Kasumi-1 (cell line): ENCODE data around the gene CUX1.
"Not testable (repeated sequence)": the region's sequence is repeated elsewhere in the genome, so short reads cannot be mapped to it uniquely, and the experiment has no call there.

Source experiments
- DNase-seq, 2 experiments: peaks; one replicate each; lab custom pipeline; 2025; lab: John Stamatoyannopoulos, UW

The CUX1 gene

DNA sequence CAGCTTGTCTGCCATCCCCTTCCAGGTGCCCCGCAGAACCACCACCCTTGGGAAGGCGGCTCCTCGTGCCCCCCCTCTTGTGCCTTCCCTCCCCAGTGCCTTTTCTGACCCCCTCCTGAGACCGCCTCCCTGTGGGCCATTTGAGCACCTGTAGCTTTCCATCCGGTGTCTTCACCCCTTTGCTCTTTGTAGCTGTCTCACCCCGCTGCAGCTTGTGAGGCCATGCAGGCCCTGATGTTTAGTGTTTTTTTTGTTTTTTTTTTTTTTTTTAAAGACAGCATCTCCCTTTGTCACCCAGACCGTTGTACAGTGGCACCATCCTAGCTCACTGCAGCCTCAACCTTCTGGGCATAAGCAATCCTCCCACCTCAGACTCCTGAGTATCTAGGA lies 52.5 kb downstream of the CUX1 start:
- no peak for DNase-seq

DNA sequence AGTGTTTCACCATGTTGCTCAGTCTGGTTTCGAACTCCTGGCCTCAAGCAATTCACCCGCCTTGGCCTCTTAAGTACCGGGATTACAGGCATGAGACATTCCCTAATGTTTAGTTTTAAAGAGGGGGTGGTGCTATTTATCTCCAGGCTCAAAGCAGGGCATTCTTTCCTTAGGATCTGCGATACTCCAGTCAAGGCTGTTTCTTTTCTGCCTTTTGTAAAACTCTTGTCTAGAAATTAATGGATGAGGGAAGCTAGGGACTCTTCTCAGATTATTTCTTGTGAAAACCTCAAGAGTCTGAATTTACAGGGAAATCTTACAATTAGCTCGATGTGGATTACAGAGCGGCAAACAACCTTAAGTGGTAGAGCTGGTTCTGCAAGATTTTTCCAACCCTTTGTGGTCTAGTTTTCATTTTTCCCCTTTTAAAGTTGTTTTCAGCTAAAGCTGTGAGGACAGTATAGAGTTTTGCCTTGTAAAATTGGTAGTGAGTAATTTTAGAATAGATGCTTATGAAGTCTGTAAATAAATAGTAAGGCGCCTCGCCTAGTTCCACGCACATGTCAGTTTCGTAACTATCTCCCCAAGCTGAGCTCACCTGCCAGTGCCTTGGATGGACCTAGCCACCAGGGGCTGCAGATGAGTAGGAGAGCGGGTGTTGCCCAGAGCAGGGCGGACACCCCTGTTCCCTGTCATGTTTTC lies 53.1 kb downstream of the CUX1 start:
- no peak for DNase-seq

DNA sequence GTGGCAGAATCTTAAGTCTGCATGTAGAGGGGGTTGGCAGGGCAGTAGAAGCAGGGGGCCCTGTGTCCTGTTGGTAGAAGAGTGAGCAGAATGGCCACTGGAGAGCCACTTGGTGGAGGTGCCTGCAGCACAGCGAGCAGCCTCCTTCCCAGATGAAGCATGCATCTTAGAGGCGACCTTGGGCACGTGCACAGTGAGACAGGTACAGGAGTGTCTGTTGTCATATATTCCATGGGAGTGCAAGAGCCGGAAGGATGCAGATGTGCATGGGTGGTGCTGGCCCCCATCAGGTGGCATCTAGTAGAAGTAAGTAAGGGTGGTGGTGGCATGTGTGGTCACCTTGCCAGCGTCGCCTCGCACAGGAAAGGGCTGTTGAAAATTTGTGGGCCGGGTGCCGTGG lies 53.9 kb downstream of the CUX1 start:
- no peak for DNase-seq

DNA sequence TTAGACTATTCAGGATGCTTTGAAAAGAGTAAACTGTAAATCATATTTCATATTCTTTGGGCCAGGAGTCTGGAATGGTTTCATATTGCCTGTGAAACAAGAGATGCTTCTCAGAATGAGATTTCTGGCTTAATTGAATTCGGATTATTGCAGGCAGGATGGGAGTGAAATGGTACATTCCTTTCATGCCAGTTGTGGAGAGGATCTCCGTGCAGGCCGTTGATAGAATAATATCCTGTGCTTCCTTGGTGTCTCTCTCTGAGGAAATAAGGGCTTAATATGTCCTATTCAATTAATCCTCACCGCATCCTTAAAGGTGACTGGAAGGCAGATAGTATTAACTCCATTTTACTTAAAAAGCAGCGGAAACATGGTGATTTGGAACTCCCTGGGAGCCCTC lies 56.6 kb downstream of the CUX1 start:
- no peak for DNase-seq

DNA sequence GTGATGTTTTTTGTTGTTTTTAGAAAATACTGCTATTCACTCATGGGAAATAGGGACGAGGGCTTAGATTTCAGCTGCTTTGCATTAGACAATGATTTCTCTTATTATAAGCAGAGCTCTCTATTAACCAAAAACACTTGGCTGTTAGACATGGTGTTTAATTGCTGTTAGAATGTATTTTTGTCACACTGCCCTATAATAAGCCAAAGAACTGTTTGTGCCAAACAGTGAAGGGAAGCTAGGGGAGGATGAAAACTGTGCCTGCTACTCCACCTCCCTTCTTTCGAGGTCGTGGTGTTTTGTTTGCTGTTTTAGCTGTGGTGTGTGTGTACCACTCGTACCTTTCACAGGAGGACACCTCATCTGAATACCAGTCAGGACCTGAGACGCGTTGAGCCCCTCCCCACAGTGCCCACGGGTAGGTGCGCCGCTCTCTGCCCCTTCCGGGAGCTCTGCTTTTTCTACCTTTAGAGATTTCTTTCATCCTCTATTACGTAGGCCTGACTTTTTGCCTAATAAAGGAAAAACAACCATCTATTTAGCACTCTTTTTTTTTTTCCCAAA lies 57.9 kb downstream of the CUX1 start:
- DNase-seq, result no peak

DNA sequence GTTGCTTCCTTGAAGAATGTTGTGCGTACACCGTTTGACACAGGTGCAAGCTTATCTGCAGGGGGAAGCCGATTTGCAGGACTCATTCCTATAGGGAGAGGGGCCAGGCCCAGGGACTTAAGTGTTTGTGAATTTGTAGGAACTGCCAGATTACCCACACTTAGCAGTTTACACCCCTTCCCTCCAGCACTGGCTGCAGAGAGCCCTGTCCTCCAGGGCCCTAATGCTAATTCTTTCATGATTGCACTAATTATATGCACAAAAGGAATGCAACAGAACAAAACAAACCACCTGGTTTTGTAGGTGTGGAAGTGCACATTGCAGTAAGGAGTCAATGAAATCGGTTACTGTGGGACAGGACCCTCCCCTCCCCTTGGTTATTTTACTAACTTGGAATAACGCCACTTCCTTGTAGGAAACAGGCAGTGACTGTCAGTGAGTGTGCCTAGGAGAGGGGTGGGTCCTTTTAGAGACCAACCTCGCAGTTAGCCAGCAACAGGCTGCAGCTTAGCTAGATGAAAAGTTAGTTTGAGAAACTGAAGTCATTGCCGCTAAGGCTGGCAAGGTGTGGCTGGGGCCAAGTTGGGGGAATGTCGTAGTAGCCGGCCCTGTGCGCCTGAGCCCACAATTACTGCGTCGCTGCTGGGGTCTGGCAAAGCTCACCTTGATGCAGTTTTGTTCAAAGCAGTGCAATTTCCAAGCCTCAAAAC lies 60.6 kb downstream of the CUX1 start:
- DNase-seq, result no peak

DNA sequence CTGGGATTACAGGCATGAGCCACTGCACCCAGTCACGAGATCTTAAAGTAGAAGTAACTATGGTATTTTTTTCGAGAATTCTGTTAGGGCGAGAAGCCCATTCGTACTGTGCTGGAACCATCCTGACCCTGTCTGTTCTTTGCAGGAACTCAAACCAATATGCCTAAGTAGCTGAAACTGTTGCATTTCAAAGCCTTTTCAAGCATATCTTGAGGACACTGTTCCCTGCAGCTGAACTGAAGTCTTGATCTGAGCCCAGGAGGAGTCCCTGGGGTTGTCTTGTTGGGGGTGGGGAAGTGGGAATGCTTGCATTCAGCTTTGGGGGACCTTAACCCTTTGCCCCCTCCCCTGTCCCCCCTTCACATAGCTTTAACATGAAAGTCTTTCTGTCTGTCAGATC lies 61.5 kb downstream of the CUX1 start:
- no peak for DNase-seq

DNA sequence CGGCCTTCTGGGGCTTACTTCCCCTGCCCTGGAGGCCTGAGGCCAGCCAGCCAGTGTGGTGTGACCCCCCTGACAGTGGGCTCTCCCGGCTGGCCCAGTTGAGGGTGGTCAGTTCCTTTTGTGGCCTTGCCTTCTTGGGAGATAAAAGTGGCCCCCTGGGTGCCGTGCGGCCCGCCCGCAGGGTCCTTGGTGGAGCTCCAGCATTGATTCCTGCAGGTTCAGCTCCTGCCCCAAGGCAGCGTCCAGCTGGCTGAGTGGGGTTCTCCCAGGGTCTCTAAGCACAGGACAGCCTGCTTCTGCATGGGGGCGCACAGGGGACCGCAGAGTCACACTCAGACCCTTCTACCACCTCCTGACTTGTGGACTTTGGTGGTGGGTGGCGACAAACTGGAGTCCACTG lies 62.1 kb downstream of the CUX1 start:
- DNase-seq, result no peak

DNA sequence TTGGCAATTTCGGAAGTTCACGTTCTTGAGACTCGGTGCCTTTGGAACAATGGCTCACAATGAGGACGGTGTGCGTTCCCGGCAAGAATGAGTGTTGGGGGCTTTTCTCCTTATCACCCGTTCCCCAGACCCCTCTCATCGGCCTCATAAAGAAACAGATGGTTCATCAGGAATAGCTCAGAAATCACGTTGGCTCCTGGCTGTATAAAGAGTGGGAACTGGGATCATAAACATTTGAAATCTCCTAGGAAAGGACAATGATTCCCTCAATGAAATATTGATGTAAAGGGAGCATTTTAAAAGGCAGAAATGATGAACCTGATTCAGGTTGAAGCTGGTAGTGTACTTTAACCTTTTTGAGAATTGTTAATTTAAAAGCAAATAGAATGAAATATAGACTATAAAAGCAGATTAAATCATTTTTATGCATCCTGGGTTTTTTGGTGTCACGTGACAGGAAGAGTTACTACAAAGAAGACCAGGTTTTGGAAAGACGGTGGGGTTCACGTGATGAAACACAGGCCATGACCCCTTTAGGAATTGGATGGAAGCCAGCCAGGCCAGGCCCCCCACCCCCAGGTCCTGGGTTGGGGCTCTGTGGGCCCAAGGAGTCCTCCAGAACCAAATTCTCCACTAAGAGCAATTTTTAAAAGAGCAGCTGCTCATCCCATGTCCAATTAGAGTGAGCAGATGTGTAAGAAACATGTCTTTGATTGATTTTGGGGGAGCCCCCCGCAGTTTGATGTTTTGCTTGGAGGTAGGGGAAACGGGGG lies 63.0 kb downstream of the CUX1 start:
- no peak for DNase-seq

DNA sequence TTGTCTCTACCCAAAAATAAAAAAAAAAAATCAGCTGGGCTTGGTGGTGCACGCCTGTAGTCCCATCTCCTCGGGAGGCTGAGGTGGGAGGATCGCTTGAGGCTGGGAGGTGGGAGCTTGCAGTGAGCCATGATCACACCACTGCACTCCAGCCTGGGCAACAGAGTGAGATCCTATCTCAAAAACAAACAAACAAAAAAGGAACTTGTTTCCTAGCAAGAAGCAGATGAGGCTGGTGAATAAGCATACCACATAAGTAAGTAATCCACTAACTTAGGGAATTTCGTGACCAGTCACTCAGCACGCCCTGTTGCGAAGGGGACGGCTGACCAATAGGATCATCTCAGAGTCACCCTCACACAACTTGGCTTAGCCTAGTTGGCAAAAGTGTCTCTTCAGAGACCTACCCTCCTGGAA lies 64.6 kb downstream of the CUX1 start:
- DNase-seq, result no peak

DNA sequence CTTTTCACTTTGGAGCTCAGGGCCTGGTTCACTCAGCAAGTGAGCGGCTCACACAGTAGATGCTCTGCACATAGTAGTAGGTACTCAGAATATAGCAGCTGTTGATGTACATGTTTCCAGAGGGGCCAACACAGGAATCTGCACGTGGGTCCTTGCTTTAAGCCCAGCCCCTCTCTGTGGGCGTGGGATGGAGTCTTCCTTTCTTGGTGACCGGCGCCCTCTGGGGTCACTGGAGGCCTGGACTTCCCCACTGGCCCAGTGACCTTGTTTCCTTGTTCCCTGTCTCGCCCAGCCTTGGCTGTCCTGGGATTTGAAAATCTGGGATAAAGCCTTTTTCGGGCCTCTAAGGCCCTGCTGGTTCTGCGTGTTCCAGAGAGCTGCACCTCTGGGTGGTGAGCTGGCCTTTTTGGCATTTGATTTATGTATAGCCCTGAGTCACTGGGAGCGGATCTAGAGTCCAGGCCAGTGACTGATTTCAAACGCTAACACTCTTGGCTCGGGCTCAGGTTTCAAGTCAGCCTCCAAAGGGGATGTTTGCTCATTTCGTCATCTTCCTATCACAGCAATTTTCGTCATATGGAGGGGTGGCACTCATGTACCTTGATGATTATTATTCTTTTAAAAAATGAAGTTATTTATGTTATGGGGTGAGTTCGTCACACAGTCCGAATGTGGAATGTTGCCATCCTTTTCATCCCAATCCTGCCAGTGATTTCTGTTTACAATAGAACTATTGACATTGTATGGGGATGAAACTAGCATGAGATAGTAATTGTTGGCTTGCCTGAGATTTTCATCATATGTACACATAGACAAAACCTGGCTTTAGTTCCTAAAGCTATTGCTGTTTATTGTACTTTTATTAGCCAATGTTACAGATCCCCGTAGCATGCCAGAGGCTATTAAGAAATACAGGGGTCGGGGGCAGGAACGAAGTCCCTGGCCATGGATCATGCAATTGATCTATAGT lies 65.5 kb downstream of the CUX1 start:
- DNase-seq, result peak; percentile 61 to 69

DNA sequence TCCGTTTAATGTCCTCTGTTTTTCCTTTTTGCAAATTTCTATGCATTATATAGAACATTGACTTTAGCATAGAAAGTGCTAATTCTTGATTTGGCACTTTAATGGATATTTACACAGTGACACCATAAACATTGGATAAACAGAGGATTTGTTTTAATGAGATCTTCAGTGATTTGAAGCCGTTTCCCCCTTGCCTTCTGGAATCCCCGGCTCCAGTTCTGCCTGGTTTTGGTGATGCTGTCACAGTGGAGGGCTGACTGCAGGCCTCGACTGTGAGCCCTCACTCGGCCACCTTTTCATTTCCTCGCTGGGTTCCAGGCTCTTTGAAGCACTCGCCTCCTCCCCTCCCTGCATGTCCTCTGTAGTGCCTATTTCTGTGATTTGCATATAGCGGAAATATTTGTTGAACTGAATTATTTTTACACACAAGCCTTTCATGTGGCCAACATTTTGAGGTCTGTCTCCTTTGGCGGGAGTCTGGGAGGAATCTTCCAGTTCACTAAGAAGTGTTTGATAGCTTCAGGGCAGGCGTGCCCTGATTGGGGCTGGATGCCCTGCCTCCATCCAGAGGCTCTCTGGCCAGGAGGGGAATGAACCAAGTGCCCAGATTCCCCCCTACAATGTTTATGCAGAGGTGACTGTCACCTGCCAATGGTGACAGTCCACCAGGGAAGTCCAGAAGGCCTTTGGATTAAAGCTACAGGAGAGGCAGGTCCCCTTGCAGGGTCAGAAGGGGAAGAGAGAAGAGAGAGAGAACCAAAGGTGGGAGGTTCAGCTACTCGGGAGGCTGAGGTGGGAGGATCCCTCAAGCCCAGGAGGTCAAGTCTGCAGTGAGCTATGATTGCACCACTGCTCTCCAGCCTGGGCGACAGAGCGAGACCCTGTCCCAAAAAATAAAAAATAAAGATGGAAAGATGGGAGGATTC lies 67.5 kb downstream of the CUX1 start:
- DNase-seq, result no peak

DNA sequence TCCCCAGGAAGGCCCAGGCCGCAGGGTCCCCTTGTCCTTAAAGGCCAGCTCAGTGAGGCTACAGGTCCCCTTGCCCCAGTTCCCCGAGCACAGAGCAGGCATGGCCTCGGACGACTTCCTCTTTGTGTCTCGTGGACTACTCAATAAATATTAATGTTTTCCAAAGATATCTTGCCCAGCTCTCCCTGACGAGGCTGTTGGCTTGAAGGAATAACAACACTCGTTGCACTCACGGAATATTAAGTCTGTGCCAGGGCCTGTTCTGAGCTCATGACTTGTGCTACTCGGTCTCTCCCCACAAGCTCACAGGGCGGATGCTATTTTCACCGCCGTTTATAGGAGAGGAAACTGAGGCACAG lies 68.2 kb downstream of the CUX1 start:
- DNase-seq, result no peak

DNA sequence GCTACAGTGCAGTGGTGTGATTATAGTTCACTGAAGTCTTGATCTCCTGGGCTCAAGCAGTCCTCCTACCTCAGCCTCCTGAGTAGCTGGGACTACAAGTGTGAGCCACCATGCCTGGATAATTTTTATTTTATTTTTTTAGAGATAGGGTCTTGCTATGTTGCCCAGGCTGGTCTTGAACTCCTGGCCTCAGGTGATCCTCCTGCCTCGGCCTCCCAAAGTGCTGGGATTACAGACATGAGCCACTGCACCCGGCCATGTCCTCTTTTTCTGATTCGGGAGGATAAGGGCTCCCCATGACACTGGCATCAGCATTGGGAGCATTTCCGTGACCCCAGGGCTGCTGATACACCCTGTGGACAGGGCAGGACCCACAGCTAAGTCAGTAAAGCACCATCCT lies 69.9 kb downstream of the CUX1 start:
- DNase-seq, result not testable (repeated sequence)

DNA sequence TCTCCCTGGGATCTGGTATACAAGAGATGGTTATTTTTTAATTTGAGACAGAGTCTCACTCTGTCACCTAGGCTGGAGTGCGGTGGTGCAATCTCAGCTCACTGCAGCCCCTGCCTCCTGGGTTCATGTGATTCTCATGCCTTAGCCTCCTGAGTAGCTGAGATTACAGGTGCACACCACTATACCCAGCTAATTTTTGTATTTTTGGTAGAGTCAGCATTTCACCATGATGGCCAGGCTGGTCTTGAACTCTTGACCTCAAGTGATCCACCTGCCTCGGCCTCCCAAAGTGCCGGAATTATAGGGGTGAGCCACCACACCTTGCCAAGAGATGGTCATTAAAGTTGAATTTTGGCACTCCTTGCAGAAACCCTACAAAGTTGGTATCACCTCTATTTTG lies 71.1 kb downstream of the CUX1 start:
- DNase-seq, result not testable (repeated sequence)

DNA sequence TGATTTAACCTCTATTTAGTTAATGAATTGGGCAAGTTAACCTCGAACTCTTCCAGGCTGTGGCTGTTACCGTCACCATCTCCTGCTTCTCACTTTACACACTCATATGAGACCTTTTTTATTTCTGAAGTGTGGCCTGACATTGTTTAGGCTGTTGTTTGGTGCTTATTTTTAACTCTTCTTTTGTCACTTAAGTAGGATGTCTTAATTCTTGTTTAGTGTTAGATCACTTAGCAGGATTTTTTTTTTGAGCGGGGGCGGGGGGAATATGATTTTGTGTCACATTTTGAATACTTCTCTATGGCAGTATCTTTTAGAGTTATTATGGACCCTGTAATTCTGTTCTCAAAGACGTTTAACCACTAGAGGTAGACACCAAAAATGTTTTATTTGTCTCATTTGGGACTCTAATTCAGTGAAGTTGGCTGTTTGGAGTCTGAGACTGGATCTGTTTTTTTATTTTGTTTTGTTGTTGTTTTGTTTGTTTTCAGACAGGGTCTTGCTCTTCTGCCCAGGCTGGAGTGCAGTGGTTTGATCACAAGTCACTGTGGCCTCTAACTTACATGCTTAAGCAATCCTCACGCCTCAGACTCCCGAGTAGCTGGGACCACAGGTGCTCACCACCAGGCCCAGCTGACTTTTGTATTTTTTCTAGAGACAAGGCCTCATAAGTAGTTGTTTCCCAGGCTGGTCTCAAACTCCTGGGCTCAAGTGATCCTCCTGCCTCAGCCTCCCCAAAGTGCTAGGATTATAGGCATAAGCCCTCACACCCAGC lies 73.5 kb downstream of the CUX1 start:
- DNase-seq, result no peak

DNA sequence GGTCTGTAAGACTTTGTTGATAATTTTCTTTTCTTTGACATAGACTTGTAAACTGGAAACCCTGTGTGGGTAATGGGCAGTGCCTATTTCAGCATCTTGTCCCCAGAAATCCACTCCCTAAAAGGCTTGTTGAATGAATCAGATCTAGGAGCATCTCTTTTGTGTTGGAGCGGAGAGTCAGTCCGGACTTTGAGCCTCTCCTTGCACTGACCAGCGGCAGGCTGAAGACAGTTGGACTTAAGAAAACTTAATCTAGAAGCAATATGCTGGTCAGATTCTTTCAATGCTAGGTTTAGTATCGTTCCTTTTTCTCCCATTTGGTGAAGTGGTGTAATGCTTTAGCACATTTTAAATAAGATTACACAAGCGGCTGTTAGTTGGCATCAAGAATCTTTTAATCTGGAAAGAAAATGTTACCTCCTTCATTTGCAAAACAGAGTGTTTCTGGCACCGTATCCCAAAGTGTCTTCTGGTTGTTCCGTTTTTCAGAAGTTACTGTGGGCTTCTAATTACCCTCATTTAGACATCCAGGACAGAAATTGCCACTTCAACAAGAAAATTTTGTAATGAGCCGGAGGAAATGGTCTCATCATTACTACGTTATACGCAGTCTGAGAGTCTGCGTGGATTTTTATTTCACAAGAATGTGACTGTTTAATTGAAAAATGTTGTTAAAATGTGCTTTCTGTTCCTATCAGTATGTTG lies 74.7 kb downstream of the CUX1 start:
- no peak for DNase-seq

DNA sequence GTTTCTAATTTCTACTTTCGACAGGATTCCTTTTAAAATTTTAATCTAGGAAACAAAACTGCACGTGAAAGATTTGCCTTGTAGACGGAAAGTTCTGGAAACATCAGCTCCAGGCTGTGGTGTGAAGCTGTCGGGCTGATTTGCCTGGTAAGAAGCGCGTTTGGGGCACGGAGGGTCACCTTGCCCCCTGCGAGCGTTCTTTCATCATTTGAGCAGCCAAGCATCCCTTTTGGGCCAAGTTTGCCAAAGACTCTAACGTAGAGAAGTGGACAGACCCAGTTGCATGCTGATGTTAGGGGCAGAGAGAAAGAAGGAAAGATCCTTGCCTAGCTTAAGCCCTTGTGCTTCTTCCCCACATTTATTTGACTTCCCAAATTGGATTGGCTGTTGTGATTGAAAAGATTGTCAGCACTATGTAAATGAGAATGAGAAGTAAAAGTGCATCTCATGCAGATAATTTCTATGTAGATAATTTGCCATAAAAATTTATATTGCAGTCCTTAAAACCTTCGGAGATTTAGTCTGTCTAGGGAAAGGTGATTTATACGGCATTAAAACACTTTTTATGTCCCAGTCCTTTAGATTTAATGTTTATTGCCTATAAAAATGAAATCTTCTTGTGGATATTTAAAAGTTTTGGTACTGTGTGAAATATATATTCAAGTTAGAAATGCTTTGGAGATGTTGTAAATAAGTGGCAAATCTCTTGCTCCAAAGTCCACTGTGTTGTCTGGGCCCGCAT lies 76.1 kb downstream of the CUX1 start:
- no peak for DNase-seq
